Kidney (tissue), 14 donors: ENCODE results near the gene RNF31. TPM values are rescaled to one million over a fixed set of nuclear protein-coding genes. Genes with fewer than 3 reads are reported as not detected.

Experiments
- DNase-seq, 5 donors: peaks; one replicate each; pipeline ENCODE4 v3.0.0-alpha.2; 2013 to 2020
- FAIRE-seq: peaks from 2 replicates; lab custom pipeline; 2012; peaks lifted over from hg19 to GRCh38; lab: Jason Lieb, UNC
- H3K27ac ChIP-seq, 2 donors: one replicate each; pipeline ENCODE4 v1.7.0; 2013; ENCODE audit warnings: low read depth in 2 of 2, low read length in 2 of 2, inconsistent platforms in 1 of 2
- H3K27me3 ChIP-seq: one replicate; pipeline ENCODE4 v1.7.1; 2013; ENCODE audit warnings: low read length, inconsistent platforms; ENCODE audit not compliant: control insufficient read depth, insufficient read depth
- H3K36me3 ChIP-seq, 3 donors: one replicate each; pipeline versions ENCODE4 v1.7.0 to v1.7.1; 2013; ENCODE audit warnings: low read length in 3 of 3, control low read depth in 1 of 3, inconsistent platforms in 1 of 3; ENCODE audit not compliant: insufficient read depth in 3 of 3, control insufficient read depth in 2 of 3
- H3K4me1 ChIP-seq, 3 donors: one replicate each; pipeline versions ENCODE4 v1.7.0 to v1.7.1; 2013; ENCODE audit warnings: low read length in 3 of 3, inconsistent platforms in 1 of 3, low read depth in 1 of 3; ENCODE audit not compliant: control insufficient read depth in 2 of 3, insufficient read depth in 2 of 3
- H3K4me3 ChIP-seq, 3 donors: one replicate each; pipeline versions ENCODE4 v1.7.0 to v1.8.1; 2013; ENCODE audit warnings: low read length in 3 of 3, control low read depth in 1 of 3, inconsistent platforms in 1 of 3
- H3K9ac ChIP-seq, 3 donors: one replicate each; pipeline versions ENCODE4 v1.7.0 to v1.7.1; 2013; ENCODE audit warnings: low read length in 3 of 3, control low read depth in 1 of 3, inconsistent platforms in 1 of 3
- H3K9me3 ChIP-seq, 3 donors: one replicate each; pipeline versions ENCODE4 v1.7.0 to v1.7.1; 2013; ENCODE audit warnings: low read length in 3 of 3, control low read depth in 1 of 3, inconsistent platforms in 1 of 3; ENCODE audit not compliant: control insufficient read depth in 2 of 3, insufficient read depth in 1 of 3
- intact Hi-C: fragments of 100-400 bp; cut with DNase I; formaldehyde crosslinking; loops from one replicate; pipeline ENCODE4 v1.11.1; 2022
- polyA plus RNA-seq: library from polyadenylated mRNA; stranded (reverse); fragments of 350-450 nt; fragmentation: Illumina TruSeq; extraction: RNeasy Lipid Tissue Mini Kit (QIAGEN cat#74804); gene quantifications from one replicate; pipeline ENCODE4 v1.2.3, GENCODE V29; 2014; ENCODE audit warnings: low read depth, low replicate concordance; ENCODE audit not compliant: insufficient read depth
- total RNA-seq: library from RNA; stranded (reverse); fragmentation: NEBNext Ultra II Directional; extraction: Animal tissue kit (Norgen Biotek cat#: 25700); gene quantifications from one replicate; pipeline ENCODE4 v1.2.1, GENCODE V29; 2021
- TF ChIP-seq, protein P1 (sequence below): IDR thresholded peaks from 3 replicates; pipeline ENCODE4 v1.5.1; 2012; ENCODE audit warnings: mild to moderate bottlenecking, moderate library complexity, borderline replicate concordance; ENCODE audit not compliant: insufficient read depth; ENCODE audit errors: extremely low read depth
- donor health status: control.
- donor health status: control.
- donor health status: control.
- donor health status: control.
- donor health status: control.
- donor health status: DM: yes; HTN: yes; CAD: no.
- donor health status: Normal renal cell carcinoma (clear cell type).

Gene RNF31
- total and polyA plus RNA-seq, 2 donors from 2014 or later, result 64.0 to 69.0 TPM

- FAIRE-seq (no peak), DNase-seq (no peak)
- TF ChIP-seq, protein P1, sequence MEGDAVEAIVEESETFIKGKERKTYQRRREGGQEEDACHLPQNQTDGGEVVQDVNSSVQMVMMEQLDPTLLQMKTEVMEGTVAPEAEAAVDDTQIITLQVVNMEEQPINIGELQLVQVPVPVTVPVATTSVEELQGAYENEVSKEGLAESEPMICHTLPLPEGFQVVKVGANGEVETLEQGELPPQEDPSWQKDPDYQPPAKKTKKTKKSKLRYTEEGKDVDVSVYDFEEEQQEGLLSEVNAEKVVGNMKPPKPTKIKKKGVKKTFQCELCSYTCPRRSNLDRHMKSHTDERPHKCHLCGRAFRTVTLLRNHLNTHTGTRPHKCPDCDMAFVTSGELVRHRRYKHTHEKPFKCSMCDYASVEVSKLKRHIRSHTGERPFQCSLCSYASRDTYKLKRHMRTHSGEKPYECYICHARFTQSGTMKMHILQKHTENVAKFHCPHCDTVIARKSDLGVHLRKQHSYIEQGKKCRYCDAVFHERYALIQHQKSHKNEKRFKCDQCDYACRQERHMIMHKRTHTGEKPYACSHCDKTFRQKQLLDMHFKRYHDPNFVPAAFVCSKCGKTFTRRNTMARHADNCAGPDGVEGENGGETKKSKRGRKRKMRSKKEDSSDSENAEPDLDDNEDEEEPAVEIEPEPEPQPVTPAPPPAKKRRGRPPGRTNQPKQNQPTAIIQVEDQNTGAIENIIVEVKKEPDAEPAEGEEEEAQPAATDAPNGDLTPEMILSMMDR, result no peak
- Histone ChIP-seq H3K9me3 (no peaks in the 10 kb centered on the region), H3K9ac (peak overlapping the region in 1 of 3 donors; percentile 8), H3K4me3 (no peak overlapping the region), H3K27ac (peak overlapping the region in 1 of 2 donors; percentile 20), H3K4me1 (peaks cover 0 to 9% (median 0%) of the 10 kb centered on the region in 3 donors), H3K27me3 (no peaks in the 10 kb centered on the region), H3K36me3 (peaks cover 0 to 3% (median 0%) of the 10 kb centered on the region in 3 donors)
- intact Hi-C loops, result no loop called here
Observed at GRCh38 chr14:24108336-24108874, 38.9 kb upstream of the RNF31 start.

DNA sequence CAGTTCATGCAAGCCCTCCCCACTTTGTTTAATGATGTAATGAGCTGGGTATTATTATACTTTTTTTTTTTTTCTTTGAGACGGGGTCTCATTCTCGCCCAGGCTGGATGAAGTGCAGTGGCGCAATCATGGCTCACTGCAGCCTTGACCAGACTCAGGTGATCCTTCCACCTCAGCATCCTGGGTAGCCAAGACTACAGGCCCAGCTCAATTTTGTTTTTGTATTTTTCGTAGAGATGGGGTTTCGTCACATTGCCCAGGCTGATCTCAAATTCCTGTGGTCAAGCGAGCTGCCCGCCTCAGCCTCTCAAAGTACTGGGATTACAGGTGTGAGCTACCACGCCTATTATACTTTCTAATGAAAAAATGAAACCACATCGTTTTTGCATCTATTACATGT lies 37.2 kb upstream of the RNF31 start:
- Histone ChIP-seq H3K4me3 (no peak overlapping the region), H3K4me1 (peaks cover 0 to 10% (median 0%) of the 10 kb centered on the region in 3 donors), H3K36me3 (no peaks in the 10 kb centered on the region), H3K27me3 (no peaks in the 10 kb centered on the region), H3K27ac (no peak overlapping the region), H3K9ac (no peak overlapping the region), H3K9me3 (no peaks in the 10 kb centered on the region)
- TF ChIP-seq, protein P1, result no peak
- FAIRE-seq, result no peak
- DNase-seq, result no peak
- intact Hi-C loops, result no loop called here

DNA sequence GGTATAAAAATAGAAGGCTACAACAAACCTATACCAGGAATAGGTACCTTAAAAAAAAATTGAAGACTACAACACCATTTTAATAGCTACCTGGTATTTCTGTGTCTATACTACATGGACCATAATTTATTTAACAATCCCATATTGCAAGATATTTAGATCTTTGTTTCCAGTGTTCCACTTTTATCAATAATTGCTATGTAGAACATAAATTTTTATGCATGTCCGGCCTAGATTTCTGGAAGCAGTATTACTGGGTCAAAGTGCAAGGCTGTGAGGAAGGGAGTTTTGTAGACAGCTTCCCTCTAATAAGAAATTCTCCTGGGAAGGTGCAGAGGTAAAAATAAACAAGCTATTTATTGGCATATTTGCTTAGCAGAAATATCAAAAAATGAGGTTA lies 36.8 kb upstream of the RNF31 start:
- TF ChIP-seq, protein P1, result no peak
- Histone ChIP-seq H3K4me3 (no peak overlapping the region), H3K27me3 (no peaks in the 10 kb centered on the region), H3K9me3 (no peaks in the 10 kb centered on the region), H3K9ac (no peak overlapping the region), H3K27ac (no peak overlapping the region), H3K4me1 (peaks cover 0 to 13% (median 0%) of the 10 kb centered on the region in 3 donors), H3K36me3 (no peaks in the 10 kb centered on the region)
- DNase-seq, result no peak
- intact Hi-C loops, result no loop called here
- no peak for FAIRE-seq
